Gastrocnemius medialis (tissue), 4 donors: Measurements from ENCODE around the gene PAPSS1.

ENCODE experiments used
- POLR2A ChIP-seq, 2 donors: fragments of 450-650 bp; IDR thresholded peaks; one replicate each; pipeline ENCODE4 v1.6.1; 2017; ENCODE audit warnings: antibody characterized with exemption in 2 of 2, mild to moderate bottlenecking in 2 of 2, moderate library complexity in 2 of 2
- TF ChIP-seq, protein P1 (sequence below), 5 experiments: fragments of 450-650 bp in 3 of 5; fragments of 200-600 bp in 2 of 5; sonication (generic) in 2 of 5; IDR thresholded peaks in 4 of 5; conservative IDR thresholded peaks in 1 of 5; 1 replicate in 4 of 5; 2 replicates in 1 of 5; pipeline ENCODE4 v1.5.1; 2016 to 2019; ENCODE audit warnings: antibody characterized with exemption in 5 of 5, mild to moderate bottlenecking in 3 of 5, moderate library complexity in 3 of 5

DNA sequence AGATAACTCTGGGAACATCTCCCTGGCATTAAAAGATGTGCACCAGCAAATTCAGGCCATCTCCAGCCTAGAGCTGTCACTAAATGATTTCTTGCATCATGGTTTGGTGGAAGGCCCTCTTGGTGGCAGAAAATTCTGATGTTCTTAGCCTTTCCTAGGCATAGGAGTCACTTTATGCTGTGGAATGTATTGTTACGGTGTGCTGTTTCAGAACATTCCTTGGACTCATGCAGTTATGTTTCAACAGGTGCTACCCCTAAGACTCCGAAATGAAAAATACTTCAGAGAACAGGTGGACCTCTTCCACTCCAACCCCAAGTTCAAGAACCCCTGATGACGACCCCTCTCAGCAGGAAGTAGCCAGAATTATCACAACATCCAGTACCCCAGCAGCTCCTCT is 20.3 kb upstream of the PAPSS1 start:
- TF ChIP-seq, protein P1, sequence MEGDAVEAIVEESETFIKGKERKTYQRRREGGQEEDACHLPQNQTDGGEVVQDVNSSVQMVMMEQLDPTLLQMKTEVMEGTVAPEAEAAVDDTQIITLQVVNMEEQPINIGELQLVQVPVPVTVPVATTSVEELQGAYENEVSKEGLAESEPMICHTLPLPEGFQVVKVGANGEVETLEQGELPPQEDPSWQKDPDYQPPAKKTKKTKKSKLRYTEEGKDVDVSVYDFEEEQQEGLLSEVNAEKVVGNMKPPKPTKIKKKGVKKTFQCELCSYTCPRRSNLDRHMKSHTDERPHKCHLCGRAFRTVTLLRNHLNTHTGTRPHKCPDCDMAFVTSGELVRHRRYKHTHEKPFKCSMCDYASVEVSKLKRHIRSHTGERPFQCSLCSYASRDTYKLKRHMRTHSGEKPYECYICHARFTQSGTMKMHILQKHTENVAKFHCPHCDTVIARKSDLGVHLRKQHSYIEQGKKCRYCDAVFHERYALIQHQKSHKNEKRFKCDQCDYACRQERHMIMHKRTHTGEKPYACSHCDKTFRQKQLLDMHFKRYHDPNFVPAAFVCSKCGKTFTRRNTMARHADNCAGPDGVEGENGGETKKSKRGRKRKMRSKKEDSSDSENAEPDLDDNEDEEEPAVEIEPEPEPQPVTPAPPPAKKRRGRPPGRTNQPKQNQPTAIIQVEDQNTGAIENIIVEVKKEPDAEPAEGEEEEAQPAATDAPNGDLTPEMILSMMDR (IDR thresholded peaks at IDR 0.05 in 4 of 5, conservative IDR thresholded peaks at IDR 0.05 in 1 of 5): no peak
- no peak for TF ChIP-seq POLR2A (IDR thresholded peaks at IDR 0.05)
